Peyer's patch (tissue), 4 donors: ENCODE data around the gene CPVL. TPM values are rescaled to one million over a fixed set of nuclear protein-coding genes. Genes with fewer than 3 reads are reported as not detected.
A peak's percentile ranks its signal among the peaks of the same experiment; 100 is the strongest.
"Not testable (repeated sequence)": the region's sequence is repeated elsewhere in the genome, so short reads cannot be mapped to it uniquely, and the experiment has no call there.

Source experiments
- DNase-seq, 3 donors: peaks; one replicate each; pipeline ENCODE4 v3.0.0-alpha.2; 2017 to 2019
- H3K27ac ChIP-seq, 4 donors: fragments of 200-600 bp; sonication (generic); one replicate each; pipeline ENCODE4 v1.5.1; 2016 to 2019
- H3K27me3 ChIP-seq, 2 donors: fragments of 200-600 bp; sonication (generic); one replicate each; pipeline ENCODE4 v1.5.1; 2019
- H3K36me3 ChIP-seq, 3 donors: fragments of 200-600 bp; sonication (generic); one replicate each; pipeline ENCODE4 v1.5.1; 2016 to 2019
- H3K4me1 ChIP-seq, 4 donors: fragments of 200-600 bp; sonication (generic); one replicate each; pipeline ENCODE4 v1.5.1; 2016 to 2019
- H3K4me3 ChIP-seq, 4 donors: fragments of 200-600 bp; sonication (generic); 1 replicate in 3 of 4; 2 replicates in 1 of 4; pipeline ENCODE4 v1.5.1; 2016 to 2019; ENCODE audit warnings: mild to moderate bottlenecking in 1 of 4
- H3K9me3 ChIP-seq, 4 donors: fragments of 200-600 bp; sonication (generic); one replicate each; pipeline ENCODE4 v1.5.1; 2016 to 2019; ENCODE audit warnings: mild to moderate bottlenecking in 1 of 4
- CTCF ChIP-seq, 6 experiments: fragments of 450-650 bp in 4 of 6; fragments of 200-600 bp in 2 of 6; sonication (generic) in 1 of 6; IDR thresholded peaks; one replicate each; pipeline ENCODE4 v1.5.1; 2017 to 2019; ENCODE audit warnings: antibody characterized with exemption in 6 of 6, mild to moderate bottlenecking in 3 of 6, moderate library complexity in 1 of 6
- POLR2A ChIP-seq, 2 donors: fragments of 450-650 bp; IDR thresholded peaks; one replicate each; pipeline ENCODE4 v1.5.1; 2017; ENCODE audit warnings: antibody characterized with exemption in 2 of 2, mild to moderate bottlenecking in 2 of 2, moderate library complexity in 2 of 2
- total RNA-seq, 4 donors: library from RNA; depleted of rRNA; stranded (reverse); fragments of >200 nt; gene quantifications; one replicate each; pipeline ENCODE4 v1.1.0, GENCODE V29; 2016

The CPVL gene
- total RNA-seq, 4 donors from 2014 or later: 2.5 to 16.5 (median 8.0) TPM

GRCh38 chr7:29102558-29103151, 43.7 kb downstream of the CPVL start:
- Histone ChIP-seq H3K4me3 (no peak overlapping the region), H3K9me3 (no peaks in the 10 kb centered on the region), H3K4me1 (no peaks in the 10 kb centered on the region), H3K27ac (no peak overlapping the region), H3K27me3 (no peaks in the 10 kb centered on the region), H3K36me3 (no peaks in the 10 kb centered on the region)
- no peak for TF ChIP-seq POLR2A (IDR thresholded peaks at IDR 0.05)
- TF ChIP-seq CTCF (IDR thresholded peaks at IDR 0.05): peak in 5 of 6 experiments; percentile 39 to 65 (median 62)
- peak; percentile 30 to 76 (median 58) for DNase-seq

GRCh38 chr7:29100924-29101323, 45.4 kb downstream of the CPVL start:
- DNase-seq: no peak
- Histone ChIP-seq H3K27me3 (no peaks in the 10 kb centered on the region), H3K36me3 (no peaks in the 10 kb centered on the region), H3K9me3 (no peaks in the 10 kb centered on the region), H3K4me3 (no peak overlapping the region), H3K27ac (no peak overlapping the region), H3K4me1 (no peaks in the 10 kb centered on the region)
- no peak for TF ChIP-seq CTCF (IDR thresholded peaks at IDR 0.05)
- TF ChIP-seq POLR2A (IDR thresholded peaks at IDR 0.05): no peak

- no peak for TF ChIP-seq POLR2A (IDR thresholded peaks at IDR 0.05)
- TF ChIP-seq CTCF (IDR thresholded peaks at IDR 0.05): no peak
- Histone ChIP-seq H3K9me3 (no peaks in the 10 kb centered on the region), H3K36me3 (no peaks in the 10 kb centered on the region), H3K4me3 (no peak overlapping the region), H3K27ac (no peak overlapping the region), H3K27me3 (no peaks in the 10 kb centered on the region), H3K4me1 (peaks cover 0 to 2% (median 0%) of the 10 kb centered on the region in 4 donors)
- DNase-seq: no peak
Measured at GRCh38 chr7:29099896-29100847, 46.2 kb downstream of the CPVL start.

GRCh38 chr7:29096446-29096730, 49.9 kb downstream of the CPVL start:
- no peaks in the 10 kb centered on the region for H3K27me3 ChIP-seq
- TF ChIP-seq CTCF (IDR thresholded peaks at IDR 0.05) (no peak), POLR2A (IDR thresholded peaks at IDR 0.05) (no peak)

GRCh38 chr7:29095631-29096445, 50.5 kb downstream of the CPVL start:
- Histone ChIP-seq H3K27ac (no peak overlapping the region), H3K4me1 (peaks cover 0 to 14% (median 0%) of the 10 kb centered on the region in 4 donors), H3K4me3 (no peak overlapping the region), H3K9me3 (no peaks in the 10 kb centered on the region), H3K36me3 (no peaks in the 10 kb centered on the region), H3K27me3 (no peaks in the 10 kb centered on the region)
- no peak for TF ChIP-seq POLR2A (IDR thresholded peaks at IDR 0.05)
- TF ChIP-seq CTCF (IDR thresholded peaks at IDR 0.05): no peak
- DNase-seq: no peak

More at GRCh38 chr7:29096446-29096730, 49.9 kb downstream of the CPVL start:
- DNase-seq: no peak
- Histone ChIP-seq H3K27ac (no peak overlapping the region), H3K4me1 (peaks cover 0 to 8% (median 0%) of the 10 kb centered on the region in 4 donors), H3K36me3 (no peaks in the 10 kb centered on the region), H3K4me3 (no peak overlapping the region), H3K9me3 (no peaks in the 10 kb centered on the region)

GRCh38 chr7:29093091-29093490, 53.2 kb downstream of the CPVL start:
- not testable (repeated sequence) for H3K27me3 ChIP-seq, H3K9me3 ChIP-seq, H3K36me3 ChIP-seq, H3K27ac ChIP-seq, H3K4me3 ChIP-seq, DNase-seq
- peaks cover 0 to 15% (median 0%) of the 10 kb centered on the region in 4 donors for H3K4me1 ChIP-seq
